Common myeloid progenitor, CD34-positive (primary cell): ENCODE measurements around the gene TCAIM.

Experiments
- CTCF ChIA-PET: fragments of 350-600 bp; sonication (Branson Sonifier 250); formaldehyde crosslinking; loops from one replicate; lab custom pipeline; 2021; ENCODE audit warnings: antibody characterized with exemption; lab: Charles Lee
- POLR2A ChIA-PET: fragments of 350-600 bp; sonication (Branson Sonifier 250); formaldehyde crosslinking; loops from one replicate; lab custom pipeline; 2021; ENCODE audit warnings: antibody characterized with exemption; lab: Charles Lee
- DNase-seq, 3 donors: peaks; one replicate each; pipeline versions ENCODE4 v3.0.0 to v3.0.0-alpha.2; 2013
- H3K27ac ChIP-seq, 2 experiments: 1 replicate in 1 of 2; 2 replicates in 1 of 2; pipeline ENCODE4 v1.7.0; 2013; ENCODE audit warnings: inconsistent platforms in 2 of 2, low read length in 2 of 2, mild to moderate bottlenecking in 2 of 2, low read depth in 1 of 2, moderate library complexity in 1 of 2; ENCODE audit not compliant: severe bottlenecking in 2 of 2, insufficient read depth in 1 of 2, poor library complexity in 1 of 2
- H3K27me3 ChIP-seq, 5 experiments: replicated peaks in 2 of 5; 1 replicate in 3 of 5; 2 replicates in 2 of 5; pipeline versions ENCODE4 v1.6.1 to v1.7.0; 2013; ENCODE audit warnings: low read length in 4 of 5, mild to moderate bottlenecking in 2 of 5, moderate library complexity in 2 of 5, inconsistent platforms in 1 of 5; ENCODE audit not compliant: insufficient read depth in 5 of 5, control insufficient read depth in 4 of 5
- H3K36me3 ChIP-seq, 4 experiments: 1 replicate in 2 of 4; 2 replicates in 2 of 4; pipeline versions ENCODE4 v1.6.1 to v1.7.0; 2013; ENCODE audit warnings: low read length in 3 of 4, control low read depth in 1 of 4, mild to moderate bottlenecking in 1 of 4; ENCODE audit not compliant: control insufficient read depth in 4 of 4, insufficient read depth in 4 of 4
- H3K4me1 ChIP-seq, 4 experiments: 1 replicate in 3 of 4; 2 replicates in 1 of 4; pipeline versions ENCODE4 v1.6.1 to v1.7.1; 2013; ENCODE audit warnings: low read length in 3 of 4, mild to moderate bottlenecking in 3 of 4, control low read depth in 1 of 4, inconsistent platforms in 1 of 4, moderate library complexity in 1 of 4; ENCODE audit not compliant: control insufficient read depth in 4 of 4, insufficient read depth in 4 of 4; ENCODE audit errors: control extremely low read depth in 1 of 4
- H3K4me3 ChIP-seq, 7 experiments: 1 replicate in 4 of 7; 2 replicates in 3 of 7; pipeline versions ENCODE4 v1.5.1 to v1.7.0; 2013; ENCODE audit warnings: mild to moderate bottlenecking in 7 of 7, low read length in 6 of 7, moderate library complexity in 6 of 7, inconsistent platforms in 2 of 7, low read depth in 2 of 7, control low read depth in 1 of 7; ENCODE audit not compliant: insufficient read depth in 4 of 7, control insufficient read depth in 1 of 7; ENCODE audit errors: extremely low read depth in 1 of 7
- H3K9me3 ChIP-seq, 5 experiments: 1 replicate in 4 of 5; 2 replicates in 1 of 5; pipeline versions ENCODE4 v1.6.1 to v1.7.1; 2013; ENCODE audit warnings: low read length in 4 of 5, mild to moderate bottlenecking in 2 of 5, inconsistent platforms in 1 of 5, low read depth in 1 of 5, moderate library complexity in 1 of 5; ENCODE audit not compliant: control insufficient read depth in 4 of 5, insufficient read depth in 2 of 5; ENCODE audit errors: control extremely low read depth in 1 of 5
- WGBS: methylation state at CpG from one replicate; pipeline ENCODE4 v1.1.5; 2013; ENCODE audit not compliant: insufficient coverage; 5-methylcytosine and 5-hydroxymethylcytosine counted together

The TCAIM gene

DNA sequence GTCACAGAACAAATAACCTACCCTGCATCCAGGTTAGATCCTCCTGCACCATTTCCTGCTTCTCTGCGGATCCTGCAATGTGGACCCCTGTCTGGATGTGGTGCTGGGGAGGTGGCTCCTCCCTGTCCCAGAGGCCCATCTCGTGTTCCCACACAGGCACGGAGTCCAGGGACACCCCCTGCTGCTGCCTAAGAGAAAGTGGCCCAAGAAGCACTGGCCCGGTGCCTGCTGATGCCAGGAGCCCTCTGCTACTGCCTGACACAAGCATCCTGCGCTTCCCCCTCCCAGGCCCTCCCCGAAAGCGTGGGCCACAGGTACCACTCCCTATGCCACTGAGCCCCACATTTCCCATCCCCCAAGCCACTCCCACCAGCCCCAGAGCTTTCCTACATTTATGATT, 90.3 kb downstream of the TCAIM start:
- POLR2A ChIA-PET, result no interaction called here

DNA sequence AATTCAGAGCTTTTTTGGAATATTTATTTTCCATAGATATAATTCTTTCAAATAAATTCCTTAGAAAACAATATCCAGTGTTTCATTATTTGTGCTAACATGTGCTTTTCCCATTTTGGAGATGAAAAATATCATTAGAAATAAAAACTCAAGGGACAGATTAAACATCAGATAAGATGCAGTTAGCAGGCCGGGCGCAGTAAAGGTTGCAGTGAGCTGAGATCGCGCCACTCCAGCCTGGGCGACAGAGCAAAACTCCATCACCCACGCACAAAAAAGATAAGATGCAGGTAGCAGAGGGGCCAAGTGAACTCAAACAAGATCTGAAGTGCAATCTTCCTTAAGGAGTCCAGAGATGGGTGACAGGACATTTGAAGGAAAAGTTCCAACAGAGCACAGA, 90.9 kb downstream of the TCAIM start:
- POLR2A ChIA-PET, result no interaction called here

More for the DNA sequence above, 90.3 kb downstream of the TCAIM start:
- Histone ChIP-seq H3K4me1 (no peaks in the 10 kb centered on the region), H3K27me3 (no peaks in the 10 kb centered on the region), H3K4me3 (no peak overlapping the region), H3K9me3 (no peaks in the 10 kb centered on the region), H3K36me3 (peaks cover 0 to 4% (median 1%) of the 10 kb centered on the region in 4 experiments), H3K27ac (no peak overlapping the region)
- CTCF ChIA-PET, result interaction anchor here (0.6 to 2.5 kb wide), 2 partner anchors 11 to 103 kb away, joined by 3 to 10 read pairs; no protein-coding TSS in a partner anchor
- WGBS, result 95% methylated on average over 7 of the region's 7 CpGs
- no peak for DNase-seq

DNA sequence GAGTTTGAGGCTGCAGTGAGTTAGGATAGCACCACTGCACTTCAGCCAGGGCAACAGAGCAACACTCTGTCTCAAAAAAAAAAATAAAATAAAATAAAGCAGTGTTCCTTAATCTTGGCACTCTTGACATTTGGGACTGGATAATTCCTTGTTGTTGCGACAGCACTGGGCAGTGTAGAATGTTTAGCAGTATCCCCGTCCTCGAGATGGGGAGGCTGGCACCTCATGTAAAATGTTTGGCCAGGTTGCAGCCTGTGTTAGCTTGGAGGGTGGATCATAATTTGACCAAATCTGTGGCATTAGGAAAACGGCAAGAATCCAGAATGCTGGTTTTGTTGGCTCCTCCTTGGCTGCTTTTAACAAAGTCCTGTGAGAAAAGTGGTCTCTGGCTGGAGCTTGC, 91.9 kb downstream of the TCAIM start:
- POLR2A ChIA-PET, result no interaction called here
- 97% methylated on average over 4 of the region's 4 CpGs for WGBS
- Histone ChIP-seq H3K9me3 (no peaks in the 10 kb centered on the region), H3K4me1 (peaks cover 0 to 12% (median under 1%) of the 10 kb centered on the region in 4 experiments), H3K27ac (no peak overlapping the region), H3K27me3 (no peaks in the 10 kb centered on the region), H3K4me3 (no peak overlapping the region), H3K36me3 (peaks cover 0 to 9% (median 1%) of the 10 kb centered on the region in 4 experiments)
- CTCF ChIA-PET, result interaction anchor here (2.5 kb wide), 1 partner anchor 9 kb away, joined by 10 read pairs; no protein-coding TSS in a partner anchor
- DNase-seq, result no peak

More for the DNA sequence above, 90.9 kb downstream of the TCAIM start:
- no peak overlapping the region for H3K4me3 ChIP-seq
- CTCF ChIA-PET, result interaction anchor here (2.5 kb wide), 1 partner anchor 10 kb away, joined by 10 read pairs; no protein-coding TSS in a partner anchor
- DNase-seq, result no peak
- no peaks in the 10 kb centered on the region for H3K27me3 ChIP-seq
- WGBS, result 96% methylated on average over 6 of the region's 6 CpGs
- H3K27ac ChIP-seq, result no peak overlapping the region
- H3K36me3 ChIP-seq, result peaks cover 0 to 9% (median 1%) of the 10 kb centered on the region in 4 experiments
- no peaks in the 10 kb centered on the region for H3K9me3 ChIP-seq
- H3K4me1 ChIP-seq, result peaks cover 0 to 2% (median 0%) of the 10 kb centered on the region in 4 experiments

DNA sequence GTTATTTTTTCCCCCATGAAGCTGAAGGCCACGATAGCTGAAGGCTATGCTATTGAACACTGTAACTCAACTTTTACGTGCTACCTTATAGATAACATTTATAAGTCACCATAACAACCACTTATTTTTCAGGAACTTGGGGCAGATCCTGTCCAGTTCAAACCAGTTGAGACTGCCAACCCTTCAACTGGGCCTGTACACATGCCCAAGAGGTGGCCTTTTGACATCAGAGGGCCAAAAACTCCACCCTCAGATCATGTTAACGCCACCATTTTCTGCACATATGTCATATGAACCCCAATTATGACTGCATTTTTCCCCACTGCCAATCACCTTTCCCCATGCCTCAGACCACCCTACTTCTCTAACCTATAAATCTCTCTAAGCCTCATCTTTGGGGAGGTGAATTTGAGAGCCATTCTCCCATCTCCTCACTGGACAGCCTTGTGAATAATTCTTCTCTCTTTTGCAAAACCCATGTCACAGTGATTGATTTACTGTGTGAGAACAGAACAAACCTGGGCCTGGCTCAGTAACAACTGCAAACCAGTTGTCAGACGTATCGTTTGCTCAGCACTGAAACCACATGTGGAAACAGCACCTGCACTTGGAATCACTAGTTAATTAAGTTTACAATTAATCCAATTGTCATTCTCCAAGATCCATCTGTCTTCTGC, 96.4 kb downstream of the TCAIM start:
- POLR2A ChIA-PET, result no interaction called here
- CTCF ChIA-PET, result interaction anchor here (1.5 kb wide), 1 partner anchor 10 kb away, joined by 4 read pairs; no protein-coding TSS in a partner anchor

DNA sequence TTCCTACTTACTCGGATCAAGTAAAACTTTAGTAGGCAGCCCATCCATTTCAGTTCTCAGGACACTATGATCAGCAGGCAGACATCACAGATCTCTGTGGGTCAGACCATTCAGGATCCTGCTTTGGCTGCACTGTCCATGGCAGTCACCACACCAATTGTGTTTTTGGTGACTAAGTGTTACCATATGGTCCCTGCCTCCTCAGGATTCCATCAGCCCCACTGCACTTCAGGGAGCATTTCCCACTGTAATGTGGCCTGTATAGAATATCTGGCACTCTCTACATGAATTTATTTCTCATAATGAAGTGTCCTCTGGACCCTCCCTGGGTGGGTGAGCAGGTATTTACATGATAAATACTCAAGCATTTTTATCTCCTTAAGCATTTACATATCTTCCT, 97.6 kb downstream of the TCAIM start:
- no peaks in the 10 kb centered on the region for H3K9me3 ChIP-seq
- H3K4me1 ChIP-seq, result peaks cover 17 to 34% (median 21%) of the 10 kb centered on the region in 4 experiments
- H3K27me3 ChIP-seq, result no peaks in the 10 kb centered on the region
- DNase-seq, result no peak
- ChIA-PET POLR2A (no interaction called here), CTCF (no interaction called here)
- H3K27ac ChIP-seq, result no peak overlapping the region
- H3K4me3 ChIP-seq, result no peak overlapping the region
- H3K36me3 ChIP-seq, result peaks cover 0 to 7% (median 3%) of the 10 kb centered on the region in 4 experiments
- WGBS, result 100% methylated on average over 1 of the region's 1 CpG

More for the DNA sequence above, 96.4 kb downstream of the TCAIM start:
- Histone ChIP-seq H3K27me3 (no peaks in the 10 kb centered on the region), H3K9me3 (no peaks in the 10 kb centered on the region), H3K4me1 (peaks cover 7 to 22% (median 11%) of the 10 kb centered on the region in 4 experiments), H3K4me3 (no peak overlapping the region), H3K36me3 (peaks cover 0 to 9% (median 3%) of the 10 kb centered on the region in 4 experiments), H3K27ac (no peak overlapping the region)
- WGBS, result 92% methylated on average over 4 of the region's 5 CpGs
- DNase-seq, result peak in 2 of 3 donors; percentile 18 to 24

DNA sequence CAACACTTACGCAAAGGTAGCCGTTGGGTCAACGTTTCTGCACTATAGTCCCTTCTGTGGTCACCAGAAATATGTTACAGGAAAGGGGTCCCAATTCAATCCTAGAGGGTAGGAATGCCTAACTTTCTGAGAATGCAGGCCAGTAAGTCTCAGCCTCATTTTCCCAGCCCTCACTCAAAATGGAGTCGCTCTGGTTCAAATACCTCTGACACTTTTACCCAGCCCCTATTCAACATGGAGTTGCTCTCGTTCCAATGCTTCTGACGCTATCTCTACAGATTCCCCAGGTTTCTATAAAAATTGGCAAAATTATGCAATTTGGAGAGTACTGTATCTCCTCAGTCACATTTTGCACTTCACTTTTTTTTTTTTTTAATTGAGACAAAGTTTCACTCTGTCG, 99.2 kb downstream of the TCAIM start:
- Histone ChIP-seq H3K36me3 (peaks cover 0 to 17% (median 10%) of the 10 kb centered on the region in 4 experiments), H3K9me3 (no peaks in the 10 kb centered on the region), H3K4me1 (peaks cover 27 to 50% (median 37%) of the 10 kb centered on the region in 4 experiments), H3K27me3 (no peaks in the 10 kb centered on the region), H3K27ac (peak overlapping the region in 1 of 2 experiments; percentile 36), H3K4me3 (peak overlapping the region in 1 of 7 experiments; percentile 1)
- ChIA-PET CTCF (no interaction called here), POLR2A (no interaction called here)
- WGBS, result 89% methylated on average over 5 of the region's 7 CpGs
- DNase-seq, result no peak
